MM.1S (cell line): Measurements from ENCODE around the gene BAIAP3.

Experiments used
- DNase-seq: peaks from one replicate; pipeline ENCODE4 v3.0.0-alpha.2; 2015
- H2AFZ ChIP-seq: fragments of 300-600 bp; sonication (generic); 2 replicates; pipeline ENCODE4 v1.6.0; 2016; ENCODE audit warnings: antibody characterized with exemption, low read length
- H3F3A ChIP-seq: fragments of 300-600 bp; sonication (generic); 2 replicates; pipeline ENCODE4 v1.6.1; 2016; ENCODE audit warnings: mild to moderate bottlenecking, antibody characterized with exemption, low read length, moderate library complexity, mixed read lengths; ENCODE audit not compliant: insufficient read depth
- H3K27ac ChIP-seq: fragments of 300-600 bp; sonication (generic); 2 replicates; pipeline ENCODE4 v1.5.1; 2016; ENCODE audit warnings: mild to moderate bottlenecking, low read length
- H3K27me3 ChIP-seq: fragments of 300-600 bp; sonication (generic); replicated peaks from 2 replicates; pipeline ENCODE4 v1.6.0; 2016; ENCODE audit warnings: low read length; ENCODE audit not compliant: insufficient read depth
- H3K36me3 ChIP-seq: fragments of 300-600 bp; sonication (generic); replicated peaks from 2 replicates; pipeline ENCODE4 v1.6.1; 2016; ENCODE audit warnings: mild to moderate bottlenecking, low read length, mixed read lengths; ENCODE audit not compliant: insufficient read depth
- H3K4me1 ChIP-seq: fragments of 300-600 bp; sonication (generic); 2 replicates; pipeline ENCODE4 v1.6.1; 2016; ENCODE audit warnings: low read length, mixed read lengths
- H3K4me2 ChIP-seq: fragments of 300-600 bp; sonication (generic); 2 replicates; pipeline ENCODE4 v1.6.0; 2016; ENCODE audit warnings: low read depth, low read length
- H3K4me3 ChIP-seq: fragments of 300-600 bp; sonication (generic); 2 replicates; pipeline ENCODE4 v1.5.1; 2016; ENCODE audit warnings: low read length, mixed read lengths
- H3K79me2 ChIP-seq: fragments of 300-600 bp; sonication (generic); 2 replicates; pipeline ENCODE4 v1.6.1; 2016; ENCODE audit warnings: mixed run types, low read length, mixed read lengths
- H3K9ac ChIP-seq: fragments of 300-600 bp; sonication (generic); 2 replicates; pipeline ENCODE4 v1.6.1; 2016; ENCODE audit warnings: low read length, mixed read lengths
- H3K9me2 ChIP-seq: fragments of 300-600 bp; sonication (generic); replicated peaks from 2 replicates; pipeline ENCODE4 v1.6.1; 2016; ENCODE audit warnings: mild to moderate bottlenecking, low read length, mixed read lengths; ENCODE audit not compliant: insufficient read depth
- H3K9me3 ChIP-seq: fragments of 300-600 bp; sonication (generic); replicated peaks from 2 replicates; pipeline ENCODE4 v1.6.1; 2016; ENCODE audit warnings: mild to moderate bottlenecking, low read length, mixed read lengths; ENCODE audit not compliant: insufficient read depth
- H4K20me1 ChIP-seq: fragments of 300-600 bp; sonication (generic); 2 replicates; pipeline ENCODE4 v1.6.1; 2016; ENCODE audit warnings: mild to moderate bottlenecking, low read length, moderate library complexity, mixed read lengths; ENCODE audit not compliant: insufficient read depth
- CTCF ChIP-seq: fragments of 300-600 bp; sonication (generic); IDR thresholded peaks from 2 replicates; pipeline ENCODE4 v1.5.1; 2016; ENCODE audit warnings: antibody characterized with exemption, low read length, mixed read lengths
- EZH2 ChIP-seq: fragments of 300-600 bp; sonication (generic); optimal IDR thresholded peaks from 2 replicates; pipeline ENCODE3; 2017; ENCODE audit warnings: low read depth, mild to moderate bottlenecking, antibody characterized with exemption, low read length, mixed read lengths
- EZH2phosphoT487 ChIP-seq: fragments of 300-600 bp; sonication (generic); IDR thresholded peaks from 2 replicates; pipeline ENCODE4 v1.6.1; 2018; ENCODE audit warnings: antibody characterized with exemption, low read length

BAIAP3 gene

GRCh38 chr16:1286513-1287094 lies 46.8 kb upstream of the BAIAP3 start:
- DNase-seq = no peak
- Histone ChIP-seq H3K4me2 (no peak overlapping the region), H3K4me3 (no peak overlapping the region), H2AFZ (no peak overlapping the region), H3K79me2 (no peaks in the 10 kb centered on the region), H3K9me3 (no peaks in the 10 kb centered on the region), H3F3A (no peaks in the 10 kb centered on the region; the same call in 1 of the 2 replicates), H3K9me2 (no peaks in the 10 kb centered on the region), H3K4me1 (peaks cover 8% of the 10 kb centered on the region), H3K27ac (no peak overlapping the region), H3K36me3 (no peaks in the 10 kb centered on the region), H4K20me1 (no peaks in the 10 kb centered on the region), H3K9ac (no peak overlapping the region), H3K27me3 (peaks cover 78% of the 10 kb centered on the region)
- TF ChIP-seq EZH2phosphoT487 (no peak), CTCF (no peak), EZH2 (no peak)

- no peak overlapping the region for H3K27ac ChIP-seq
- no peak overlapping the region for H3K4me2 ChIP-seq
- DNase-seq = no peak
- H4K20me1 ChIP-seq = no peaks in the 10 kb centered on the region
- no peak overlapping the region for H3K4me3 ChIP-seq
- H3K36me3 ChIP-seq = no peaks in the 10 kb centered on the region
- H3K9me2 ChIP-seq = no peaks in the 10 kb centered on the region
- H3K27me3 ChIP-seq = peaks cover 66% of the 10 kb centered on the region
- H2AFZ ChIP-seq = no peak overlapping the region
- no peak overlapping the region for H3K9ac ChIP-seq
- TF ChIP-seq EZH2phosphoT487 (no peak), EZH2 (no peak), CTCF (no peak)
- no peaks in the 10 kb centered on the region; the same call in 1 of the 2 replicates for H3F3A ChIP-seq
- H3K79me2 ChIP-seq = no peaks in the 10 kb centered on the region
- peaks cover 9% of the 10 kb centered on the region for H3K4me1 ChIP-seq
- no peaks in the 10 kb centered on the region for H3K9me3 ChIP-seq
Measured at GRCh38 chr16:1287982-1288670, 45.3 kb upstream of the BAIAP3 start.

DNA sequence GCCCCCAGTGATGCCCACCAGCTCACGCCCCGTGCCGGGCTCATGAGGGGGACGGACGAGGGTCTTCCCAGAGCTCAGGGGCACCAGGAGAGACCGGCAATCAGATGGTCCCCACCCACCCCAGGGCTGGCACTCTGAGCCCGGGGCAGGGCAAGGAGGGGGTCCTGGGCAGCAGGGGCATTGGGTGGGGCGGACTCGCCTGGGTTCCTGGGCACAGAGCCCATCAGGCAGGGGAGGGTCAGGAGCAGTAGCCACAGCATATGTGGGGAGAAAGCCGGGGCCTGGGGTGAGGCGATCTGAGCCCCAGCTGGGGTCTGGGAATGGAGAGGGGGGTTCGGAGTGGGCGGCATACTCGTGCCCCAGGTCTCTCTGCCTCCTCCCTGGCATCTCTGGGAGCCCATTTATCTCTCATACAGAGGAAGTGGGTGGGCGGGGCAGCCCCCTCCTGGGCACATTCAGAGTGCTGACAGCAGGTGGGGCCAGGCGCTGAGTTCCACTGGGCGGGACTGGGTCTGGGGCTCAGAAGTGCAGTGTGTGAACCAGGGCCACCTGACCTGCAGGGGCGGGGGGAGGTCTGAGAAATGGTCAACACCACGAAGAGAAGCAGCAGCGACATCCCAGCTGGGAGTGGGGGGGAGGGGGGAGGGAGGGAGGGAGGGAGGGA lies 44.5 kb upstream of the BAIAP3 start:
- no peak overlapping the region for H3K27ac ChIP-seq
- no peaks in the 10 kb centered on the region for H4K20me1 ChIP-seq
- no peaks in the 10 kb centered on the region for H3K9me3 ChIP-seq
- H3K9ac ChIP-seq = no peak overlapping the region
- H3K4me3 ChIP-seq = no peak overlapping the region
- TF ChIP-seq CTCF (no peak), EZH2 (no peak), EZH2phosphoT487 (no peak)
- peaks cover 9% of the 10 kb centered on the region for H3K4me1 ChIP-seq
- H3K36me3 ChIP-seq = no peaks in the 10 kb centered on the region
- H2AFZ ChIP-seq = no peak overlapping the region
- no peaks in the 10 kb centered on the region for H3K79me2 ChIP-seq
- H3K9me2 ChIP-seq = no peaks in the 10 kb centered on the region
- peaks cover 57% of the 10 kb centered on the region for H3K27me3 ChIP-seq
- H3F3A ChIP-seq = no peaks in the 10 kb centered on the region; the same call in 1 of the 2 replicates
- no peak overlapping the region for H3K4me2 ChIP-seq
- no peak for DNase-seq
